NCI-H1436 treated with DMSO at 0.1 percent for 48 hours (cell line): ENCODE measurements around the gene NME3.

Experiments
- DNase-seq: peaks from one replicate; lab custom pipeline; 2025; lab: John Stamatoyannopoulos, UW

NME3 gene

DNA sequence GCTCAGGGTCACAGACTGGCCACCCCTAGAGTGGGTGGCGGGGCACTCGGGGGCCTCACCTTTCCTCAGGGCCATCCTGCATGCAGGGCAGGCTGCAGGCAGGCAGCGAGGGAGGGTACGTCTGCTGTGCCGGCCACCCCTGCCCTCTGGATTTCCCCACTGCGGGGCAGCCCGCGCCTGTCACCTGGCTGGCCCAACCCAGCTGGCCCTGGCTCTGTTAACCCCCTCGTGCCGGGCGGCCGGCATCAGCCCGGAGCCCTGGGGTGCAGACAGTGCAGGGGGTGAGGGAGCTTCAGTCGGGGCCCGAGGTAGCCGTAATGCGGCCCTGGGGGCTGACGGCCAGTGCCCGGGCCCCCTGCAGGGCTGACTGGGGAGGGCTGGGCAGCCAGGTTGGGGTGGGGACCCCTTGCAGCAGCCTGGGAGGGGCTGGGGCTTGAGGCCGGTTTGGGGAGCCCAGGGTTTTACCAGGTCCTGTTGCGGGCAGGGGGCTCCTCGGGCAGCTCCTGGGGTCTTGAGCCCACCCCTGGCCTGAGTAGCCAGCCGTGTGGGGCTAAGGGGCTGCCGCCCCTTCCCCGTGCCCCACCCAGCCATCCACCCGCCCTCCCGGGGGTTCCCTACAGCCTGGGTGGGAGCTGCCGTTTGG, 22.4 kb upstream of the NME3 start, which contains the start of gene IGFALS:
TSS of gene IGFALS (minus strand) at position 128 of the 643 bp plus-strand sequence. CDS start at position 75, 53 bp downstream.
- no peak for DNase-seq

DNA sequence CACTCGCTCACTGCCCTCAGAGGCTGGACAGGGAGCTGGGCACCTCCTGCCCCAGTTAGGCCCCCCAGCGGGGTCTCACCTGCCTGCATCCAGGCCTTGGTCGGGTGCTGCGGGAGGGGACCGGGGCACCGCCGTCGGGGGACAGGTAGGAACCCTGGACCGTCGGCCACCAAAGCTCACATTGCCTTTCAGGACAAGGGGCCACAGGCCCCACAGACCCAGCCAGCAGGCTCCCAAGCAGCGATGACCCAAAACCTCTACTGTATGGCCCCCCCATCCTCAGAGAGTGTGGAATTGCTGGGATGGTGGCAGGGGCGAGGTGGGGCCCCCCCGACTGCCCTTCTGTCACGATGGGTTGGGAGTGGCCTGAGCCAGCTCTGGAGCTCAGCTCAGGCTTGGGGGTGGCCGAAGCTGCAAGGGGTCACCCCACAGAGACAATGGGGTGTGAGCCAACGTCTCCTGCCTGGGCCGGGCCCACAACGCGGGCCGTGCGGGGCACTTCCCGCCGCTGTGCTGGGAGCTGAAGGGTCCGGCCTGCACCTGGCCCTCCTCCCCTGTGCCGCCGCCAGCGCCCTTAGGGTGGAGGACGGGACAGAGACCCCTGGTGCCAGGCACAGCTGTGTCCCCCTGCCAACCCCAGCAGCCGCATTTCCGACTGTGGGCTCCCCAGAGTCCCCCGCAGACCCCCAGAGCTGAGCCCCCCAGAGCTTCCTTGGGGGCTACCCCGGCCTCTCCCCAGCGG, 21.7 kb upstream of the NME3 start:
- no peak for DNase-seq

DNA sequence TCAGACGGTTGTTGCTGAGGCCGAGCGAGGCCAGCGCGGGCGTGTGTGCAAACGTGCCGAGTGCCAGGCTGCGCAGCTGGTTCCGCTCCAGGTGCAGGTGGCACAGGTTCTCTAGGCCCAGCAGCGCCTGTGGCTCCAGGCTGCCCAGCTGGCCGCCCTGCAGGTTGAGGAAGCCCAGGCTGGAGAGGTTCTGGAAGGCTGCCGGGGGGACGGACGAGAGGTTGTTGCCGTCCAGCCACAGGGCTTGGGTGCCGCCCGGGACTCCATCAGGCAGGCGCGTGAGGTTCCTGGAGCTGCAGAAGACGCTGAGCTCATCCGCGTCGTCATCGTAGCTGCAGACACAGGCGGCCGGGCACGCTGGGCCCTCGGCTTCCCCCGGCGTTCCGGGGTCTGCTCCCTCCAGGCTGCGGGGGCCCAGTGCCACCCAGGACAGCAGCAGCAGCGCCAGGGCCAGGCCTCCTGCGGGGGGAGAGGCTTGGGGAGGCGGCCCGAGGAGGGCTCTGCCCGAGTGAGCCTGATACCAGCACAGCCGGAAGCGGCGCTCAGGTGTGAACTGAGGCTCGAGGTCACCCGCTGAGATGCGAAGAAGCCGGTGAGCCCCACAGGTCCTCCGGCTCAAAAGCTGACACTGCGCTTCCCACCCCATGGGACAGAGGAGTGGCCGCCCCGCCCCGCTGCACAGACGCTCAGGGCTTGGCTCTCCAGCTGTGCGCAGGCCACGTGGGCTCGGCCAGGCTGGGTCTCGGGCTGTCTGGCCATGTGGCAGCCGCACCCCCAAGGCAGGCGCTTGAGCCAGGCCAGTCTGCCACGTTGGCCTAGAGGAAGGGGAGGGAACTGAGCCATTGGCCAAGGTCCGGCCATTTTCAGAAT, 20.8 kb upstream of the NME3 start:
- DNase-seq, result no peak

DNA sequence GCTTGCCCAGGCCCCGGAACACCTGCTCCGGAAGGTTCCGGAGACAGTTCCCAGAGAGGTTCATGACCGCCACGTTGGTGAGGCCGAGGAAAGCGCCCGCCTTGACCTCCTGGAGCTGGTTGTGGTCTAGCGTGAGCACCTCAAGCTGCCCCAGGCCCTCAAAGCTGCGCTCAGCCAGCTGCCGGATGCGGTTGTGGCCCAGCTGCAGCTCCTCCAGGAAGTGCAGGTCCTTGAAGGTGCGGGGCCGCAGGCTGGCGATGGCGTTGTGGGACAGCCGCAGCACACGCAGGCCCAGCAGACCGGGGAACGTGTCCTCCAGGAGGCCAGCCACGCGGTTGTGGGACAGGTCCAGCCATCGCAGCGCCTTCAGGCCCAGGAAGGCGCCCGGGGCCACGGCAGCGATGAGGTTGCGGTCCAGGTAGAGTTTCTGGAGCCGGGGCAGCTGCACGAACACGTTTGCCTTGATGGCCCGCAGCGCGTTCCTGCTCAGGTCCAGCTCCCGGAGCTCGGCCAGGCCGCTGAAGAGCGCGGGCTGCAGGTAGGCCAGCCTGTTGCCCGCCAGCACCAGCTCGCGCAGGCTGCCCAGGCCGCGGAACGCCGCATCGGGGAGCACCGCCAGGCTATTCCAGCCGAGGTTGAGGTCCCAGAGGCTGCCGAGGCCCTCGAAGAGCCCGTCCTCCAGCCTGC, 20.1 kb upstream of the NME3 start:
- no peak for DNase-seq

DNA sequence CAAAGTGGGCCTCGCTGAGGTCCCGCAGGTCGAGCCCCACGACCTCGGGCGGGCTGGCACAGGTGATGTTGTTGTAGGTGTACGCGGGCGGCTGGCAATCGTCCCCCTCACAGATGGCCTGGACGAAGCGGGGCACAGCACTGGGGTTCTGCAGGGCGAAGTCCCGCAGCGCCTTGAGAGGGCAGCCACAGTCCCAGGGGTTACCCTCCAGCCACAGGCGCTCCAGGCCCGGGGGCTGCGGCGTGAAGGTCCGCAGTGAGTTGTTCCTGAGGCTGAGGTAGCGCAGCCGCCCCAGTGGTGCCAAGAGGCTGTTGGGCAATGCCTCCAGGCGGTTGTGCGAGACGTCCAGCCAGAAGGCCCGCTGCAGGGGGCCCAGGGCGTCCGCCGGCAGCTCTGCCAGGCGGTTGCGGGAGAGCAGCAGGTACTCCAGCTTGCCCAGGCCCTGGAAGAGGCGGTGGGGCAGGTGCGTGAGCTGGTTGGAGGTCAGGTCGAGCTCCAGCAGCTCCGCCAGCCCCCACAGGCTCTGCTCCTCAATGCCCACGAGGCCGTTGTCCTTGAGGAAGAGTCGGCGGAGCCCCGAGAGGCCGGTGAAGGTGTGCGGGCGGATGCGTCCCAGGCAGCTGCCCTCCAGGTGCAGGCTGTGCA, 19.4 kb upstream of the NME3 start:
- no peak for DNase-seq

DNA sequence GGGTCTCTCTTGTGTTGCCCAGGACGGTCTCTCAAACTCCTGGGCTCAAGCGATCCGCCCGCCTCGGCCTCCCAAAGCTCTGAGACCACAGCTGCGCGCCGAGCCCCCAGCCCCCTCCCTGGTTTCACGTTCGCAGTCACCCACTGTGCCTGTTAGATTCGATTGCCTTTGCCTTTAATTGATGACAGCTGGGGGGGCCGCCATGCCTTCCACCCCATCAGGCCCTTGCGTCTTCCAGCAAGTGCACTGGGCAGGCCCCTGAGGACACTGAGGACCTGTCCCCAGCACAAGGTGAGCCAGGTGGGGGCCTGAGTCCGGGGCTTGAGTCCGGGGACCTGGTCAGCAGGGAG, 18.9 kb upstream of the NME3 start:
- no peak for DNase-seq

DNA sequence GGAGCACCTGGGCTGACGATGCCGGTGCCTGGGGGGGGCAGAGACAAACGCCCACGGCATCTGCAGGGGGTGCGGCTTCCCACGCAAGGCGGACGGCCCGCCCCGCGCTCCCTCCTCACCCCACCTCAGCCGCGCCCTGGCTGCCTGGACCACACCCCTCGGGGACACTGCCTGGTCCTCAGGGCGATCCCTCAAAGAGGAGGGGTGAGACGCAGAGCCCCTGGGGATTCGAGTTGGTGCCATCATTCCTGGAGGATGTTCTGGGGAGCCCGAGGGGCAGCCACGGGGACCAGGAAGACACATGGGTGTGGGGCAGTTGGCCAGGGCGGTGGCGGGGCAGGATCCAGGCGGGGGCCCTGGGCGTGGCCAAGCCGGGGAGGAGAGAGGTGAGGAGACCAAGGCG, 18.3 kb upstream of the NME3 start:
- DNase-seq, result no peak

DNA sequence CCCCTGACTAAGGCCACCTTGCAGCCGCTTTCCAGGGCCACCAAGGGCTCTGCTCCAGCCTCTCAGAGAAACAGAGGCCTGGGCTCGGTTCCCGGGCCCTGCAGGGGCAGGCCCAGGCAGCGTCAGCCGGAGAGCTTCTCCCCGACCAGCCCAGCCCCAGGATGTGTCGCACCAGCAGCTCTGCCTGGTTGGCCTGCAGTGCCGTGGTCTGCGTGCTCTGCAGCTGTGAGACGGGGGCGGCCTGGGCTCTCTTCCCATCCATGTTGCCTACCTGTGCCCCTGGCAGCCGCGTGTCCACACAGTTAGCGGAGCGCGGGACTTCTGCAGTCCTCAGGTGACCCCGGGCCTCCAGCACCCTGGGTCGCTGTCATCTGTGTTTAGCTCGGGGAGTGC, 17.4 kb upstream of the NME3 start:
- no peak for DNase-seq

DNA sequence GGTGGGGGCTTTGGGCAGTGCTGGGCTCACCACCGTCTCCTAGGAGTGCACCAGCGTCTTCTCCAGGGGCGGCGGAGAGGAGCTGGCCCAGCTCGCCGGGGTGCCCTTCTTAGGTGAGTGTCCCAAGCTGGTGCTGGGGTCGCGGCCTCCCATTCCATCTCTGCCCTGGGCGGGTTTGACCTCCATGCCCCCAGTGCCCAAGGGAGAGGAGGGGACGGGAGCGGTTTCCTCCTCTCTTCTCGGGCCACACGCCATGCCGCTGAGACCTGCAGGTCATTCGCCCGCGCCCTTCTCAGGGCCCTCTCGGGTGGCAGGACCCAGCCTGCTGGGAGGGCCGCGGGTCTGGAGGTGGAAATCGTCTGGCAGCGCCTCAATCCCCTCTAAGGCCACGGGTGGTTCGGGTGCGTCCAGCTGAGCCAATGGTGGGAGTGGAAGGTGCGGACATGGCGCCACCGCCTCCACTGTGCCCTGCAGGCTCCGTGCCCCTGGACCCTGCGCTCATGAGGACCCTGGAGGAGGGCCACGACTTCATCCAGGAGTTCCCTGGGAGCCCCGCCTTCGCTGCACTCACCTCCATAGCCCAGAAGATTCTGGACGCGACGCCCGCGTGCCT, 16.9 kb upstream of the NME3 start:
- DNase-seq, result no peak

DNA sequence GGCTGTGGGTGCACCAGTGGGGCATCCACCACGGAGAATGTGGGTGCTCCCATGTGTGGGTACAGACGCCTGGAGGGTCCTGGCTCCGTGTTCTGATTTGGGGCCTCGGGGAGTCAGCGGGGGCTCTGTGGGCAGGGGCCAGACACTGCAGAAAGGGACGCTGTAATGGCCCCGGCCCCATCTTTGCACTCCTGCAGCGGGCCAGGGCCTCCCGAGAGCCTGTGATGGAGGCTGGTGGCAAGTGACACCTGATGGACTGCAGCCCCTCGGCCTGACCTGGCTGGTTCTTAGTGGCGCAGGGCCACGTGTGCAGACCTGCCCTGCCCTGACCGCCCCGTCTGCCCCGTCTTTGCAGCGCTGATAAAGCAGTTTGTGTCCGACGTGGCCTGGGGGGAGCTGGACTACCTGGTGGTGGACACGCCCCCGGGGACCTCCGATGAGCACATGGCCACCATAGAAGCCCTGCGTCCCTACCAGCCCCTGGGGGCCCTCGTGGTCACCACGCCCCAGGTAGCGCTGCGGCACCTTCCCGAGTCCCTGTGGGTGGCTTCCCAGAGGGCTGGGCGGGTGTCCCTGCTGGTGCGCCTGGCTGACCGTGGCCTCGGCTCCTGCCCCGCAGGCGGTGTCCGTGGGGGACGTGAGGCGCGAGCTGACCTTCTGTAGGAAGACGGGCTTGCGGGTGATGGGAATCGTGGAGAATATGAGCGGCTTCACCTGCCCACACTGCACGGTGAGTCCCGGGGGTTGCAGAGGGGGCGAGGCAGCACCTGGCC, 16.2 kb upstream of the NME3 start:
- no peak for DNase-seq

DNA sequence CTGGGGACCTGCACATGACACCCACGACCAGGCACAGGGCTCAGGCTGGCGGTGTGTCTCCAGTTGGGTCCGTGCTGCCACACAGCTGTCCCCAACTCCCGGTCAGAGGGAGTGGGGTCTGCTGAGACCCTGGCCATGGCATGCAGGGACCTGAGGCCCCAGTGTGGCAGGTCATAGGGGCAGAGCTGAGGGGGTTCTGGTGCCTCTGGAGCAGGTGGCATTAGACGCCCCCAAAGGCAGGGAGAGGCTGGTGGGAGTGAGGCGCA, 15.6 kb upstream of the NME3 start:
- DNase-seq, result no peak

DNA sequence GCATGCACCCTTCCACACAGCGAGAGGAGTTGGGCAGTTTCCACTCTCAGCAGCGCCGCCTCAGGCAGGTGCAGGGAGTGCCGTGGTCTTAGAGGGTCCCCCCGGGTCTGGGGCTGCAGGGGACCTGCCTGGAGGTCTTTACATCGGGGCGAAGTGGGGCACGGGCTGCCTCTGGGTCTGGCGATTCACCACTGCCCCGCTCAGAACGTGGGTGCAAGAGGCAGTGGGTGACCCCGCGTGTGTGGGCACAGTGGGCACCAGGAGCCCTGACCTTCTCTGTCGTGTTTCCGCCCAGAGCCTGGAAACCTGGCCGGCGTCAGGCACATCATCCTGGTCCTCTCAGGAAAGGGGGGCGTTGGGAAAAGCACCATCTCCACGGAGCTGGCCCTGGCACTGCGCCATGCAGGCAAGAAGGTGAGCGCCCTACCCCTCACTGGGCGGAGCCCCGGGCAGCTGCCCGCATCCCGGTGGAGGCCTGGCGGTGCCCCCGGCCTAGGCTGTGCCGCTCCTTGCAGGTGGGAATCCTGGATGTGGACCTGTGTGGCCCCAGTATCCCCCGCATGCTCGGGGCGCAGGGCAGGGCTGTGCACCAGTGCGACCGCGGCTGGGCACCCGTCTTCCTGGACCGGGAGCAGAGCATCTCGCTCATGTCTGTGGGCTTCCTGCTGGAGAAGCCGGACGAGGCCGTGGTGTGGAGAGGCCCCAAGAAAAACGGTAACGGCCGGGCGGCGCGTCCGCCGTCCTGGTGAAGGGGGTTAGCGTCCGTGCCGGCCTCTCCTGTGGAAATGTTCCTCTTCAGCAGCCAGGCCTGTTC, 15.1 kb upstream of the NME3 start:
- no peak for DNase-seq

DNA sequence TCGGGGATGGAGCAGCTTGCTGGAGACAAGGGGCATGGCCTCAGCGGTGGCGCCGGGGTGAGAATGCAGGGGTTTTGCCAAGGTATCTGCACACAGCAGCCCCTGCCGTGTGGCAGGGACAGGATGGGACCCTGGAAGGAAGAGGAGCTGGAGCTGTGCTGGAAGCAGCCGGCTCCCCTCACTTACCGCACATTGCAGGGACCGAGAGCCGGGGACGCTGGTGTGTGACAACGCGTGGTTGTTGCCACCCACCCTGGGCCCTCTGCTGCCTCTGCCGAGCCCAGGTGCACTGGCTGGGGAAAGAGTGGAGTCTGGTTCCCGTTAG, 14.5 kb upstream of the NME3 start:
- no peak for DNase-seq

DNA sequence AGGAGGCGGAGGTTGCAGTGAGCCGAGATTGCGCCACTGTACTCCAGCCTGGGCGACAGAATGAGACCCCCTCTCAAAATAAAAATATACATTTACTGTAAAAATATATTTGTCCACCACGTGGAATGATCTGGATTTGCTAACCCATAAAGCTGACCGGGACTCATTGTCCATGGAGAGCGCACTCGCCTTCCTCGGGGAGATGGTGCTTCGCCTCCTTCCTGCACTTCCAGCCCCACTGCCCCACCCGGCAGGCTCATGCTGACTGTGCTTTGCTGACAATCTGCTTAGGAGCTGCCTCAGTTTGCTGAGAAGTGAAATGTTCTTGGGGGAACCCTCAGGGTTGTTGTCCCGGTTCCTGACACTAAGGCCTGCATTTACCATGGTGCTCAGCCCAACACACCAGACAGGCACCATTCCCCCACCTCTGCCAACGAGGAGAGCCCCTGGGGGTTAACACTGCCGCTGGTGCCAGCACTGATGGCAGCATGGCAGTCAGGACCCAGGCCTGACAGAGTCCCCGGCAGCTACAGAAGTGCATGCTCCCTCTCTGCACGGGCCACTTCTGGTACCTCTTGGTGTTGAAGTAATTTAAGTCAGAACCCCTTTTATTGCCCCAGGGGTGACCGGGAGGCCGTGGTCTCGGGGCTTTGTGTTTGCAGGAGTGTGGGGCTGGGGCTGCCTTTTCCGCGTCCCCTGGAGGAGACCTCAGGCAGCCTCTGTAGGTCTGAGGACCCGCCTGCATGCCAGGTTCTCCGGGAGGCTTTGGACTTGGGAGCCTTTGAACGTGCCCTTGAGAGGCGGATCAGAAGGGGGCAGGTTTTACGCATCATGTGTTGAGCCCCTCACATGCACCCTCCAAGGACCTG, 13.9 kb upstream of the NME3 start:
- DNase-seq, result no peak

DNA sequence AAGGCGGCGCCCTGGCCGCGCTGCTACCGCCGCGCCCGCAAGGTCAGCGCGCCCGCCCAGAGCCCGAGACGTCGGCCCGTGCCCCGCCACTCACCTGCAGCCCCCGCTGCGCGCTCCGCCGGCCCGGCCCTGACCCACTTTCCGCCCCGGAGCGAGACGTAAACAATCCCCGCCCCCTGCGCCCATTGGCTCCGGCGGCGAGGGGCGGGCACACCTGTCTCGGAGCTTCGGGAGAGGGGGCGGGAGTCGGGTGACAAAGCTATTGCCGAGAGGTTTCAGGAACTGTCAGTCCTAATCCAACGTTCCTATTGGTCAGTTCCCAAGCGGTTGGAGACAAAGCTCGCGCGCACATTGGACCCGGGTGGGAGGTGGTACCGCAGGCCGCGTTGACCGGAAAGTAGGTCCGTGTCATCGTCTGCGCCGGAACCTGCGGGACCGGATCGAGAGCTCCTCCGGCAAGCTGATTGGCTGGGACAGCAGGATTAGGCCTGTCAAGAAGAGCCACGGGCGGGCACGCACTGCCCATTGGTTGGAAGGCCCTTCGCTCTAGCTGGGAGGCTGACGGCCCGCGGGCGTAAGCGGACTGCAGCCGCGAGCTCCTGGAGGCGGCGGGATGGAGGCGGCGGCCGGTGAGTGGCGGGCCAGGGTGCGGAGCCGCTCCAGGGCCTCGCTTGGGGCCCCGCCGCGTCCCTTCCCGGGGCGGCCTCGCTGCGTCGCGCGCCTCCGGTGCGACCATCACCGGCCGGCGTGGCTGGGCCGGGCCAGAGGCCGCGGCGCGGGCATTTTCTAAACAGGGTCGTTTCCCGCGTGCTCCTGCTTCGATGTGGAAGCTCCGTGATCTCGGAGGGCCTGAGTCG, 11.3 kb upstream of the NME3 start, which contains the start of the genes NUBP2 and SPSB3:
TSS of gene NUBP2 (plus strand) at position 553 of the 857 bp plus-strand sequence. CDS start at position 614, 61 bp downstream.
TSS of gene SPSB3 (minus strand) at position 164 of the 857 bp plus-strand sequence. CDS start 1,088 bp downstream, outside the sequence.
- DNase-seq, result peak; percentile 97

DNA sequence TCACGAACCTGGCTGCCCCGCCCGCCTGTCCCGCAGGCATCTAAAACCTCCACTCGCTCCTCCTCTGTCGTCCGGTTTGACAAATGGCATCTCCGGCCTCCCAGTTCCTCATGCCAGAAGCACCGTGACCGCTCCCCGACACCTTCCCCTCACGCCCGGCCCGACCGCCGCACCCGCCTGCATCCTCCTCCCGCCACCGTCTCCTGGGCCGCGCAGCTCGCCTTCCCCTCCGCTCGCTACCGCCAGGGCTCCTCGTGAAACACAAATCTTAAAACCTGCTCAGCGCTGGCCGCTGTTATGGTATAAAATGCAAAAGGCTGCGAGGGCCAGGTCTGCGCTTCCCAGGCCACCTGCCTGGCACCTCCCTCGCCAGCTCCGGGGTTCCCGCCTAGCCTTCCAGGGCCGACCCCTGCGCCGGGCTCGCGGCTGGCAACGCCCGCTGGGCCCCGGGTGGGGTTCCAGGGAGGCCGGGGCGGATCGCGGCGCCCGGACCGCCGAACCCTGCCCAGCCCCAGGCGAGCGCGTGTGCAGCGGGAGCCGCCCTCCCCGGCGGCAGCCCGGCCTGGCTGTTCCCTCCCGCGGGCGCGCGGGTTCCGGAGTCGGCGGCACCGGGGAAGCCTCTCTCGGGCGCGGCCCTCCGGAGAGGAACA, 10.5 kb upstream of the NME3 start:
- no peak for DNase-seq

DNA sequence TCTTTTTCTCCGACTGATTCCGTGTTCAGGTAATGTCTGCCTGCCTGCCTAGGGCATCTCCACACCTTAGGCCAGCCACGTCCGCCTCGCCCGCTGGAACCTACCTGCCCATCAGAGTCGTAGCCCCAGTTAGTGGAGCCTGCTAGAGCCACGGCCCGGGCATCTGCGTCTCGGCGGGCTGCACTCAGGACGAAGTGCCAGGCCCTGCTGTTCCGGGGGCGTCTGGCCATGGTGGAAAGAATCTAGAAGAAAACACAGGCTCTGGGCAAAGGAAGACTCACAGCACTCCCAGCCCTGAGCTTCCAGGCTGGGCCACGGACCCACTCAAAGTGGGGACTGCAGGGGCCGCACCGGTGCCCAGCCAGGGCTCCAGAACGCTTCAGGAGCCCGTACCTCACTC, 9.9 kb upstream of the NME3 start:
- DNase-seq, result no peak
